ENCODE measurements around the gene PLA2G4E. TPM values are rescaled to one million over a fixed set of nuclear protein-coding genes. Genes with fewer than 3 reads are reported as not detected.

PLA2G4E gene
- total RNA-seq, 1 experiment from 2014 or later = not detected

DNA sequence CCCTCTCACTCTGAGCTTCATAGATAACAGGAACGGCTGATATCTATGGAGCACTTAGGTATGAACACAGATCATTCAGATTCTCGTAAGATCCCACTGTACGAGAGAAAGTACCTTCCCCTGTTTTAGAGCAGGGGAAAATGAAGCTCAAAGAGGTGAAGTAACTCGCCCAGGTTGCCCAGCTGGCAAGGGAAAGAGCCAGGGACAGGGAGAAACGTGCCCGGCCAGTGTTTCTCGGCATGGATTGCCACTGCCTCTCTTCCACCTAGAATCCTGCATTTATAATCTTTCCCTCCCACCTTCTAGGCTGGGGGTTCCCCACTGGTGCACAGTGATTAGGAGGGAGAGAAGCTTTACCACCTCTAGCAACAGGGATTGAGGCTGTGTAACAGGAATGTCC lies 87.5 kb downstream of the PLA2G4E start:
- Histone ChIP-seq H3K4me2 (peak overlapping the region; percentile 34), H3K4me3 (no peak overlapping the region), H2AFZ (no peak overlapping the region), H3K27ac (no peak overlapping the region), H4K20me1 (ENCODE audit: insufficient read depth) (peaks cover 11% of the 10 kb centered on the region), H3K4me1 (replicated peaks; ENCODE audit: insufficient read depth) (peaks cover 59% of the 10 kb centered on the region), H3K36me3 (ENCODE audit: low read depth) (no peaks in the 10 kb centered on the region), H3K9me2 (ENCODE audit: insufficient read depth) (no peaks in the 10 kb centered on the region), H3F3A (ENCODE audit: insufficient read depth, low read depth) (peaks cover 22% of the 10 kb centered on the region), H3K9me3 (ENCODE audit: insufficient read depth, low read depth) (no peaks in the 10 kb centered on the region), H3K79me2 (ENCODE audit: low read depth) (no peaks in the 10 kb centered on the region), H3K27me3 (ENCODE audit: insufficient read depth, low read depth) (no peaks in the 10 kb centered on the region)
- TF ChIP-seq, protein P1, sequence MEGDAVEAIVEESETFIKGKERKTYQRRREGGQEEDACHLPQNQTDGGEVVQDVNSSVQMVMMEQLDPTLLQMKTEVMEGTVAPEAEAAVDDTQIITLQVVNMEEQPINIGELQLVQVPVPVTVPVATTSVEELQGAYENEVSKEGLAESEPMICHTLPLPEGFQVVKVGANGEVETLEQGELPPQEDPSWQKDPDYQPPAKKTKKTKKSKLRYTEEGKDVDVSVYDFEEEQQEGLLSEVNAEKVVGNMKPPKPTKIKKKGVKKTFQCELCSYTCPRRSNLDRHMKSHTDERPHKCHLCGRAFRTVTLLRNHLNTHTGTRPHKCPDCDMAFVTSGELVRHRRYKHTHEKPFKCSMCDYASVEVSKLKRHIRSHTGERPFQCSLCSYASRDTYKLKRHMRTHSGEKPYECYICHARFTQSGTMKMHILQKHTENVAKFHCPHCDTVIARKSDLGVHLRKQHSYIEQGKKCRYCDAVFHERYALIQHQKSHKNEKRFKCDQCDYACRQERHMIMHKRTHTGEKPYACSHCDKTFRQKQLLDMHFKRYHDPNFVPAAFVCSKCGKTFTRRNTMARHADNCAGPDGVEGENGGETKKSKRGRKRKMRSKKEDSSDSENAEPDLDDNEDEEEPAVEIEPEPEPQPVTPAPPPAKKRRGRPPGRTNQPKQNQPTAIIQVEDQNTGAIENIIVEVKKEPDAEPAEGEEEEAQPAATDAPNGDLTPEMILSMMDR (conservative IDR thresholded peaks at IDR 0.05) = no peak
- no peak for TF ChIP-seq EZH2 (IDR thresholded peaks at IDR 0.05; ENCODE audit: low read depth)
- ChIA-PET CTCF (interaction anchor here (0.6 kb wide), 1 partner anchor 119 kb away, joined by 4 read pairs; no protein-coding TSS in a partner anchor), POLR2A (ENCODE audit: unreplicated experiment) (no interaction called here)
- no peak for DNase-seq
- no TSS peak for BruUV-seq (replicated peaks)
- intact Hi-C loops (cut with micrococcal nuclease; ENCODE audit: unreplicated experiment) = no loop called here

DNA sequence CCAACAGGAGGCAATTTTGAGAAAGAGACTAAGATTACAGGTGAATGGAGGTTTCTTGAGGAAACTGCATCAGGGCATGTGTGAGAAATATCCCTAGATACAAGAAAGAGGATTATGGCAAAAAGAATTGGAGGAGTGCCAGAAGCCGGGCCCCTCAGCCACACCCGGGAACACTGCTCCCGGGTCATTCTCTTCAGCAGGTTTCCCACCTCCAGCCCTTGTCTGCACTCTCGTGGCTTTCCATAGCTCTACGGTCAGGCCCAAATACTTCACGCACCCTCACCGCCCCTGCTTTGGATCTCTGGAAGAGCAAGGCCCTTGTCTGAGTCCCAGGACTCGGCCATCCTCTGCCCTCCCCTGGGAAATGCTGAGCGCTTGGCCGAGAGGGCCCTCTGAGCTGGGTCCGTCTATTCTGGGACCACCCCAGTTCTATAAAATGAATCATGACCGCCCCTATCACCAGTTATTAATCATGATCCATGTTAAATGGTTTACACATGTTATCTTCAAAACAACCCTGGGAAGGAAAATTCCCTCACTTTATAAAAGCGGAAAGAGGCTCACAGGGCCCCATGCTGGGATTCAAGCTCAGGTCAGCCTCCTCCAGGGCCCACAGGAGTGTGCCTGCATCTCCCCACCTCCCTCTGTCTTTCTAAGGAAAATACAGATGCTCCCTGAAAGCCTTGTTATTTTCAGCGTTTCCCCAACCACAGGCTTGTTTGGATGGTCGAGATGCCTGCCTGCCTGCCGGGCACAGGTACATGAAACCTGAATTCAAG lies 88.1 kb downstream of the PLA2G4E start:
- no peaks in the 10 kb centered on the region for H3K79me2 ChIP-seq (ENCODE audit: low read depth)
- DNase-seq = no peak
- no peaks in the 10 kb centered on the region for H3K36me3 ChIP-seq (ENCODE audit: low read depth)
- no peak overlapping the region for H2AFZ ChIP-seq
- no peak overlapping the region for H3K27ac ChIP-seq
- no peak overlapping the region for H3K4me3 ChIP-seq
- no peak for TF ChIP-seq EZH2 (IDR thresholded peaks at IDR 0.05; ENCODE audit: low read depth)
- TF ChIP-seq, protein P1 (conservative IDR thresholded peaks at IDR 0.05) = no peak
- no peaks in the 10 kb centered on the region for H3K9me2 ChIP-seq (ENCODE audit: insufficient read depth)
- H3F3A ChIP-seq (ENCODE audit: insufficient read depth, low read depth) = peaks cover 29% of the 10 kb centered on the region
- H3K4me1 ChIP-seq (replicated peaks; ENCODE audit: insufficient read depth) = peaks cover 65% of the 10 kb centered on the region
- ChIA-PET POLR2A (ENCODE audit: unreplicated experiment) (no interaction called here), CTCF (no interaction called here)
- no TSS peak for BruUV-seq (replicated peaks)
- H3K27me3 ChIP-seq (ENCODE audit: insufficient read depth, low read depth) = no peaks in the 10 kb centered on the region
- peaks cover 11% of the 10 kb centered on the region for H4K20me1 ChIP-seq (ENCODE audit: insufficient read depth)
- no peaks in the 10 kb centered on the region for H3K9me3 ChIP-seq (ENCODE audit: insufficient read depth, low read depth)
- intact Hi-C loops (cut with micrococcal nuclease; ENCODE audit: unreplicated experiment) = no loop called here
- H3K4me2 ChIP-seq = no peak overlapping the region

DNA sequence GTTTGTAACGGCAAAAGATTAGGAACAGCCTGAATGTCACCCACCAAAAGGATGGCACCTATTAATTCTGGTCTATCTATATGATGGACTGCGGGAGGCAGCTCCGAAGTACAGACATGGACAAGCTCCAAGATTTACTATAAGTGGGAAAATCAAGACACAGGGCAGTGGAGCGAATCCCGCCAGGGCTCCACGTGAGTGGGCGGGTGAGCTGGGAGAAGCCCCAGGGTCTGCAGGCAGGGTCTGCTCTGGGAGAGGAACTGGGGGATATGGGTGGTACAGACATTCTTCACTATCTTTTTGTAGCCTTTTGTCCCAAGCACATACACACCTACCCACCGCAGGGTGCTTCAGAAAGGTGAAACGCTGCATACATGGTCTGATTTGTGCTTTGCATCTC lies 88.7 kb downstream of the PLA2G4E start:
- no peaks in the 10 kb centered on the region for H3K9me3 ChIP-seq (ENCODE audit: insufficient read depth, low read depth)
- ChIA-PET CTCF (interaction anchor here (0.6 kb wide), 2 partner anchors 26 to 1746 kb away, joined by 4 to 5 read pairs; no protein-coding TSS in a partner anchor), POLR2A (ENCODE audit: unreplicated experiment) (no interaction called here)
- no peaks in the 10 kb centered on the region for H3K27me3 ChIP-seq (ENCODE audit: insufficient read depth, low read depth)
- DNase-seq = no peak
- H4K20me1 ChIP-seq (ENCODE audit: insufficient read depth) = peaks cover 11% of the 10 kb centered on the region
- no peak overlapping the region for H3K4me3 ChIP-seq
- TF ChIP-seq EZH2 (IDR thresholded peaks at IDR 0.05; ENCODE audit: low read depth) = no peak
- TF ChIP-seq, protein P1 (conservative IDR thresholded peaks at IDR 0.05) = no peak
- intact Hi-C loops (cut with micrococcal nuclease; ENCODE audit: unreplicated experiment) = no loop called here
- H3K36me3 ChIP-seq (ENCODE audit: low read depth) = no peaks in the 10 kb centered on the region
- peaks cover 34% of the 10 kb centered on the region for H3F3A ChIP-seq (ENCODE audit: insufficient read depth, low read depth)
- no peak overlapping the region for H3K4me2 ChIP-seq
- BruUV-seq (replicated peaks) = no TSS peak
- H3K4me1 ChIP-seq (replicated peaks; ENCODE audit: insufficient read depth) = peaks cover 71% of the 10 kb centered on the region
- H2AFZ ChIP-seq = no peak overlapping the region
- no peak overlapping the region for H3K27ac ChIP-seq
- no peaks in the 10 kb centered on the region for H3K79me2 ChIP-seq (ENCODE audit: low read depth)
- H3K9me2 ChIP-seq (ENCODE audit: insufficient read depth) = no peaks in the 10 kb centered on the region

Other genes starting within 250 kb of the PLA2G4E start
- gene MAPKBP1, start 246.6 kb downstream of the PLA2G4E start, total RNA-seq (2021) = 17.6 and 22.9 TPM in 2 replicates
- 6.5 and 11.7 TPM in 2 replicates for gene JMJD7, start 192.9 kb downstream of the PLA2G4E start, total RNA-seq (2021)
- 3.6 and 7.8 TPM in 2 replicates for gene PLA2G4B, start 182.2 kb downstream of the PLA2G4E start, total RNA-seq (2021)
- gene SPTBN5, start 127.0 kb downstream of the PLA2G4E start, total RNA-seq (2021) = 2.6 and 4.2 TPM in 2 replicates
- 15.4 and 18.1 TPM in 2 replicates for gene EHD4, start 48.5 kb downstream of the PLA2G4E start, total RNA-seq (2021)
- gene PLA2G4D, start 73.5 kb upstream of the PLA2G4E start, total RNA-seq (2021) = 0.90 and 1.4 TPM in 2 replicates
- gene PLA2G4F, start 135.6 kb upstream of the PLA2G4E start, total RNA-seq (2021) = 1.2 and 1.9 TPM in 2 replicates
- 57.6 and 64.7 TPM in 2 replicates for gene VPS39, start 187.3 kb upstream of the PLA2G4E start, total RNA-seq (2021)

All from PC-9 (cell line).